ENCODE measurements around the gene ATP1A2.

GRCh38 chr1:160079448-160079847, 36.1 kb upstream of the ATP1A2 start:
- no peak for TF ChIP-seq CTCF (IDR thresholded peaks at IDR 0.05; ENCODE audit: low read depth, low read length)
- no peak for TF ChIP-seq EZH2phosphoT487 (IDR thresholded peaks at IDR 0.05; ENCODE audit: low read depth)

All from OCI-LY3 (cell line).